ENCODE measurements around the gene ZNF189.
A peak's percentile ranks its signal among the peaks of the same experiment; 100 is the strongest.

ZNF189 gene

DNA sequence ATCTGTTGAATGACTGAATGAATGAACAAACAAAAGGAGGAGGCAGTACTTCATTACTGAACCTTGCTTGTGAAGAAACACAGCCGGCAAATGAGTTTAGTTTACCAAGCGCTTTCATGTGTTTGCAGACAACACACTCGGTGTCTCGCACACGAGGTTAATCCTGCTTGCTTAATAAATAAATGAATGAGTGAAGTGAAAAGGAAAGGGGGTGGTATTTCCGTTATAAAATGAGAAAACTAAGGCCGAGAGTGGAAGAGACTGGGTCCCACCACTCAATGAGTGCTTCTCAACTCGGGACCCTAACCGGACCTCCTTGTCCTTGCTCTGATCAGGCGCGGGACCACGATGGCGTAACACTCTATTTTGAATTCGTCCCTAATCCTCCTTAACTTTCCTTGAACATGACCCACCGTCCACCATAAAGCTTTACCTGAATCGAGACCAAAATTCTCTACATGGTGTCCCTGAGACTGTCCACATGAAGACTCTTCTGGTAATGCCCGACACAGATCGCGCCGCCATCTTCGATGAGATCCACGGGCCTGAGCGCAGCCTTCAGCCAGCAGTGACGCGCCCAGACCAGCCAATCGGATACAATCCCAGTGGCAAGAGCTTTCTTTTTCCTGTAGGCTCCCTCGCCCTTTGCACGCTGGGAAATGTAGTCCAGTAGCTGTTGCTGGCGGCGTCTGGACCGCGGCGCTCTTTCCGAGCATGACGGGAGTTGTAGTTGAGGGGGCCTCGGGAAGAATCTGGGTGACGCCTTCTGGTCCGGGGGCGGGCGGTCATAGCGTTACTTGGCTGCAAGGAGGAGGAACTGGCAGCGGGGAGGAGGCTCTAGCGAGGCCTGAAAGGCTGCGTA is at the start of gene ZNF189, which contains the start of gene MRPL50:
TSS of gene ZNF189 (plus strand) at position 784 of the 862 bp plus-strand sequence. CDS start 306 bp downstream, outside the sequence.
TSS of gene MRPL50 (minus strand) at position 551 of the 862 bp plus-strand sequence. CDS start at position 525, 26 bp downstream.
- DNase-seq, result peak; percentile 99

DNA sequence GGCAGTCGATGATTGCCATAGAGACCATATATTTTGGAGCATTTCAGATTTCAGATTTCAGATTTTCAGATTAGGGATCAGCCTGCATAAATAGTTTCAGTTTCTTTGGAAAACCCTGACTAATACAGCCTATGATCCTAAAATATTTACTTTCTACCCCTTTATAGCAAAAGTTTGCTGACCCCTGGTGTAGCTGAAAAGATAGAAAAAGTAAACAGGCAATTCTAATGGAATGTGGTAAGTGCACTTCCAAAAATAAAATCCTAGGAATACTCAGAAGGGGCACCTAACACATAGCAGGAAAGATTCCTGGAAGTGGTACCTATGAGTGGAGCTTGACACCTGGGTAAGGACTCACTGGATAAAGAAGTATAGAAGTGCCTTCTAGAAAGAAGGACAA is 48.4 kb upstream of the ZNF189 start:
- no peak for DNase-seq

DNA sequence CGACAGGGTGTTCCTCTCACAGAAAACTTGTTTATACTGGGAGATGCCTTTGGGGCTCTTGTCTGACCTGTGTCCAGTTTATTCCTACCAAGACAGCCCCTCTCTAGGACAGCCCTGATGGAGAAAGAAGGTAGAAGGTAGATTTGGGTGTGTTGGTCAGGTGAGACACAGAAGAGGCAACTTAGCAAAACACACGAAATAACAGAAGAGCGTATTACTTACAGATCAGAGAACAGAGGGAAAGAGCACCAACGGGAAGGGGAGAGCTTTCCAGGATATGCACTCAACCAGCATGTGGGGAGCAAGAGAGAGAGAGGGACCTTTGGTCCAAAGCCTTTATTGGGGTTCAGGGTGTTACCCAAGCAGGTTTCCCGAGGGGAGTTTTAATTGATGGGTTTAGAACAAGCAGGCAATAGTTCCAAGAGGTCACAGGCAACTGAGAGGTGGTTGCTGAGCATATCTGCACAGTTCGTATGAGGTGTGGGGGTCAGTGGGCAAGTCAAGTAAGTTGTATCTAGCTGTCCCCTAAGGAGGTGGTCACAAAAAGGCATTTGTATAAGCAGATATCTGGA is 45.7 kb upstream of the ZNF189 start:
- DNase-seq, result no peak

DNA sequence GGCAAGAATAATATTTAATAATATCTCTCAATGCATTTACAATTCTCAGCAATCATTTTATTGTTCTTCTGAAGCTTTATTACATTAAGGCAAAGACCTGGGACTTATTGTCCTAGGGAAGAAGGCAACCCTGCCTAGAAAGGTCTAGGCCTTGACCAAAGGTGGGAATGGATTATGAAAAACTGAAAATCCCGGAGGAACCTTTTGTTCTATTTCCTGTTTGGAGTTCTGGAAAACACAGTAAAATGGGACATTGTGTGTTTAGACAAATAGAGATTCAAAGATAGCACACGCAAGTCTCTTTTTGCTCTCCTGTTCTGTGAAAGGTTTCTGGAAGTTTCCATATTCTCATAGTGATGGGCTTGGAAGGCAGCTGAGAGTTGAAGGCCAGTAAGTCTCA is 45.0 kb upstream of the ZNF189 start:
- no peak for DNase-seq

DNA sequence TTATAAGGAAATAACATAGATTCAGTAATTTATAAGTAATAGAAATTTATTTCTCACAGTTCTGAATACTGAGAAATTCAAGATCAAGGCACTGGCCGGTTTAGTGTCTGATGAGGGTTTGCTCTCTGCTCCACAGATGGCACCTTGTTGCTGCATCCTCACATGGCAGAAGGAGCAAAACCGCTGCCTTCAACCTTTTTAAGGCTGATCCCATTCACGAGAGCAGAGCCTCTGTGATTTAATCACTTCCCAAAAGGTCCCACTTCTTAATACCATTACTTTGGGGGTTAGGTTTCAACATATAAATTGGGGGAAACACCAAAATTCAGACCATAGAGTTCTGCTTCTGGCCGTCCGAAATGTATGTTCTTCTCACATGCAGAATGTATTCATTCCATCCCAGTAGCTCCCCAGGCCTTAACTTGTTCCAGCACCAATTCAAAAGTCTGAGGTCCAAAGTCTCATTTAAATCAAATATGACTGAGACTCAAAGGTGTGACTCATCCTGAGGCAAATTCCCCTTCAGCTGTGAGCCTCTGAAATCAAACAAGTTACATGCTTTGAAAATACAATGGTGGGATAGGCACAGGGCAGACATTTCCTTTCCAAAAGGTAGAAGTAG is 44.4 kb upstream of the ZNF189 start:
- peak; percentile 19 for DNase-seq

DNA sequence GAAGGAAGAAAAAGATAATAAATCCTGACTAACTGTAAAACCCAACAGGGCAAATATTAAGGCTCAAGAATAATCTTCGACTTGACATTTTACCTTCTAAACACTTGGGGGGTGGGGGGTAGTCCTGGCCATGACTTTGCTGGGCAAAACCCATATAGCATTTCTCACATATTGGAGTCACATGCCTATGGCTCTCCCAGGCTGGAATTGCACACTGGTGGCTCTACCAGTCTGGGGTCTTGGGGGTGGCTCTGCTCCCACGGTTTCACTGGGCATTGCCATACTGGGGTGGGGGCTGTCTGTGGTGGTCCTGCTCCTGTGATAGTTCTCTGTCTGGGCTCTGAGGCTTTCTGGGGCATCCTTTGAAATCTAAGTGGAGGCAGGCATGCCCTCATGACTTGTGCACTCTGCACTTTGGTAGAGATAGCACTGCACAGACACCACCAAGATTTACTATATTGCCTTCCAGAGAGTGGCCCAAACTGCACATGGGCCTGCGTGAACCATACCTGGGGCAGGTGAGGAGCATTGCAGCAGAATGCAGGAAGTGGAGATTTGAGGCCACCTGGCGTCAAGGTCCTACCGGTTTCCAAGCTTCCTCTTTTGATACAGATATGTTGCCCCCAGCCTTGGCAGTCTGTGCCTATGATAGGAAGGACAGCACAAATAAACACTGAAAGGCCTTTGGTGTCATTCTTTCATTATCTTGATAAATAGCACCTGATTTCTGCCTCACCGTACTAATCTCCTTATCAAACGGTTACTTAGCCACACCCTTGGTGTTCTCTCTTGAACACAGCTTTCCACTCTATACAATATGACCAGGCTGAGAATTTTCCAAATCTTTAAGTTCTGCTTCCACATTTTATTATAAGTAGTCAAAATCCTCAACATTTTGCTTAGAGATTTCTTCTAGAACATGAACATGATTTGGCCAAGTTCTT is 43.6 kb upstream of the ZNF189 start:
- no peak for DNase-seq

DNA sequence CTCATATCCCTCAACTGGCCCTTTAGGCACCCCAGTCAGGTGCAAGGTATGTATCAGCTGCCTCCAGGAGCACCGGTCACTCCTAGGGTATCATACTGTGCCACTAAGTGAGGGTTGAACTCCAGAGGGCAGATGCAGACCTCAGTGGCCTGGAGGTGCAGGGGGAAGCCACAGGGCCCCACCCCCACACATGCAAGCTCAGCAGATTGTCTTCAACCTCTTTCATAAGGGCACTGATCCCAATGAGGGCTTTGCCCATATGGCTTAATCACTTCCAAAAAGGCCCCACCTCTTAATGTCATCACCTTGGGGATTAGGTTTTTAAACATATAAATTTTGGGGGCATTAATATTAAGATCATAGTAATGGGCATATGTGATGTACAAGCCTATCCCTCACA is 42.0 kb upstream of the ZNF189 start:
- DNase-seq, result no peak

DNA sequence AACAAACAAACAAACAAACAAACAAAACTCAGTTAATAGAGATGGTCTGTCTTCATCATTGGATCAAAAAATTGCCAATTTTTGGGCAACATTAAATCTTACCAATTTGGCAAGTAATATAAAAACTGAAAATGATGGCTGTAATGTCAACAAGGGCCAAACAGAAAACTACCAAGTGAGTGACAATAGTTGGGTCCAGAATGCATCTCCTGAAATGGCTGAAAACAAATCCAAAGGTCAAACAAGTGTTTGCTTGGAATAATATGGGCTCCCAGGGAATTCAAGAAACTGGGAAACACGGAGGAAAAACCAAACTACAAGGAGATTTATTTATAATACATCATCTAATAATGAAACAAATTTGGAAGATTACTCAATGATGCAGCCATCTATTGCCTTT is 39.0 kb upstream of the ZNF189 start:
- DNase-seq, result no peak

DNA sequence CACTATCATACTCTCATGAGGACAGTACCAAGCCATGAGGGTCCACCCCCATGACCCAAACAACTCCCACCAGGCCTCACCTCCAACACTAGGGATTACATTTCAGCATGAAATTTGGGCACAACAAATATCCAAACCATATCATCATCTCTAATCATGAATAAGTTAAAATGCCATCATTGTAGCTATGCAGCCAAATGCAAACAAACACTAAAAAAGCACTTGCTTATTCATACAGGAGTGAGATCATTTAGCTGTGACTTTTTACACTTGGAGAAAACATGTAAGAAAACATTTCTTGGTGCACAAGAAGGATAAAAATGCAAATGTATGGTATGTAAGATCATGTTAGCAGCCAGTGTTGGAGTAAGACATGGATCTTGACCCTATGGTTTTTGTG is 38.0 kb upstream of the ZNF189 start:
- no peak for DNase-seq

DNA sequence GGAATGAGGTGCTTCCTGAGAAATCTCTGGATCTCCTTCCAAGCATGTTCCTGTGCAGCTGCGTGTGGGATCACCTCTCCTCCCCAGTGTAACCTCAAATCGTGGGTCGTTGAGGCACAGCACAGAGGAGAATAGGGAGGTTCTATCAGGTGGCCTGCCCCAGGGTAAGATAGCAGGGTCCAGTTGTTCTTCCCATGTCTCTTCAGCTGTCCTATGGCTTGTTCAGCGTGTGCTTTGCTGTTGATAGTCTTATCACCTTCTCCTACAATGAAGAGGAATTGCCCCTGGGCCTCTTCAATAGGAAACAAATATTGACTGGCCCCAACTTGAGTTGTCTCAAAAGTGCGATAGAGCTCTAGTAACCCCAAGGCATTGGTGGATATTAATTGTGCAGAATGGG is 36.2 kb upstream of the ZNF189 start:
- DNase-seq, result no peak

DNA sequence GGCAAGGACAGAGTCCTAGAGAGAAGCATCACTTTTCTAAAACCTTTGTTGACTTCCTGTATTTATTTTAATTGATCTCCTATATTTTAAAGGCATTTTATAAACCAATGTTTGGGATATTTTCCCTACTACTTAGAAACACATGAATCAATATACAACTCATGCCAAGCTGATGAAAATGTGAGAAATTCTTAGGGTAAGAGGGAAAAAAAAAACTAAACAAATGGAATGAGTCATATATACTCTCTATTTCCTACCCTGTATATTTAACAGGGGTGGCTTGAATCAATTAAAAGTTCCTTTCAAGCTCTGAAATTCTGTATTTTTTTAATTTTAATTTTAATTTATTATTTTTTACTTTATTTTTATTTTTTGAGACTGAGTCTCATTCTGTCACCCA is 33.5 kb upstream of the ZNF189 start:
- peak; percentile 87 for DNase-seq

DNA sequence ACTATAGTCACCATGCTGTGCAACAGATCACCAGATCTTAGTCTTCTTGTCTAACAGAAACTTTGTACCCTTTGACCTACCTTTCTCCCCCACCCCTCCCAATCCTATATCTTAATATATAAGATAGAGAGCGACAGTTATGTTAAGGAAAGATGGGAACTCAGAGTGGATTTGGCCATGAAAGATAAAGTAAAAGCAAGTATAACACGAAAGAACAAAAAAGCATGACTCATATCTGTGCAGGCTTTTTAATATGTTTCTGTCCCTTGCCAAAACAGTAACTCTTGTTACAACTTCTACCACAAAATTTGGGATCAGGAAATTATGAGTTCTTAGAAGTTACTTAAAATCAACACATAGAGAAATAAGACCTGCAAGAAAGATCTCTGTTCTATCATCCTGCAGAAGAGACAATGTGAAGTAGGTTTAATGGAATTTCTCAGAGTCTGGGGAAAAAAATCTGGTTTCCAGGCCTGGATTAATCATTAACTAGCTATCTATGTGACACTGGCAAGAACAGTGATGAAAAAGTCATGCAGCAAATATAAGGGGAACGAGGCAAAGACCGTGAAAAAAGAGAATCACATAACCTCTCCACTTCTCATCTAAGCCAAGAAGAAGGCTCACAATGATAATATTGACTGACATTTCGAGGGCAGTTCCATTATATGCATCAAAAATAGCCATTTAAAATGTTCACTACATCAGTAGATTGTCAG is 32.5 kb upstream of the ZNF189 start:
- DNase-seq, result peak; percentile 70

DNA sequence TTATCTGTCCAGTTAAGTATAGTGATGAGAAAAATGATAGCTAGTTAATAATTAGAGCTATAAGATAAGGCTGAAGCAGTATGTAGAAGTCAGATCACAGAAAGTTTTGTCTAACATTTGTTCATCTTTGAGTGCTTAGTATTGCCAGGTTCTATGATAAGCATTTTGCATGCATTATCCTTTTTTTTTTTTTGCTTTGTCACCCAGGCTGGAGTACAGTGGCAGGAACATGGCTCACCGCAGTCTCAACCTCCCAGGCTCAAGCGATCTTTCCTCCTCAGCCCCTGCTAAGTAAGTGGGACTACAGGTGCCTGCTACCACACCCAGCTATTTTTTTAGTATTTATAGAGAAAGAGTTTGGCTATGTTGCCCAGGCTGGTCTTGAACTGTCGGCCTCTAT is 31.3 kb upstream of the ZNF189 start:
- no peak for DNase-seq

DNA sequence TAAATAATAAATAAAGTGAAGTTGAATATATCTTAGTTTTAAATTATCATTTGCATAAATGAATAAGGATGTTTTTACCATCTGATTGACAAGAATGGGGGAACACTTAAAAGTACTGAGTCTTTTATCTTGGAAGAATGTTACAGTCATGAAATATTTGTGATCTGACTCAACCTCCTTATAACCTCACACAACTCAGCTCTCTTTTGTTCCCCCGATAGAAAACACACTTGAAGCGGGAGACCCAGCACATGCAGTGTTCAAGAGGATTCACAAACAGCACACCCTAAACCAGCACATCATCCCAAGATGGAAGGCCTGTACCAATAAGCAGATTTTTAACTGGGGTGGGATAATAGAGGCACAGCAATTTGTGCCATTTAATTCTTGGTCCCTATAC is 29.4 kb upstream of the ZNF189 start:
- DNase-seq, result peak; percentile 79

DNA sequence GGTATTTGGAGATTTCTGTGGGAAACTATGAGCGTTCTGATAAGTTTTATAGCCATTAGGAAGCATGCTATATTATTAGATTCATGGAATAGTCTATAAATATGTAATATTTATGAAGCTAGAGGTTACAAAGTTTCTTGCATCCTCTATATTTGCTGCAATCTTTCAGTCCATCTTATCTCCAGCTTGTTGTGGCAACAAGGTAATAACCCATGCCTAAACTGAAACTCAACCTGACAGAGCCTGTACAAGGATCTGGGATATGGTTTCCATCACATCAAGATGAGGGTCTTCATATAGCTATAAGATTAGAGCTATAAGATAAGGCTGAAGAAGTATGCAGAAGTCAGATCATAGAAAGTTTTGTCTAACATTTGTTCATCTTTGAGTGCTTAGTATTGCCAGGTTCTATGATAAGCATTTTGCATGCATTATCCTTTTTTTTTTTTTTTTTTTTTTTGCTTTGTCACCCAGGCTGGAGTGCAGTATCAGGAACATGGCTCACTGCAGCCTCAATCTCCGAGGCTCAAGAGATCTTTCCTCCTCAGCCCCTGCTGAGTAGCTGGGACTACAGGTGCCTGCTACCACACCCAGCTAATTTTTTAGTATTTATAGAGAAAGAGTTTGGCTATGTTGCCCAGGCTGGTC is 28.6 kb upstream of the ZNF189 start:
- DNase-seq, result no peak

DNA sequence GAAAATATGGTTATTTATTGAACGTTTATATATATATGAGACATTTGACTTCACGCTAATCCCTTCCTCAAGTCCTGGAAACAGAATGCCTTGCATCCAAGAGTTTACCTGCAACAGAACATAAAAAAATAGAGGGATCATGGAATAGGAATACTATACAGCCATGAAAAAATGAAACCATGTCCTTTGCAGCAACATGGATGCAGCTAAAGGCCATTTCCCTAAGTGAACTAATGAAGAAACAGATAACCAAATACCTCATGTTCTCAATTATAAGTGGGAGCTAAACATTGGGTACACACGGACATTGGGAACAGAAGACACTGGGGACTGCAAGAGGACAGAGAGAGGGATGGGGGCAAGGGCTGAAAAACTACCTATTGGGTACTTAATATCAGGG is 26.8 kb upstream of the ZNF189 start:
- no peak for DNase-seq

DNA sequence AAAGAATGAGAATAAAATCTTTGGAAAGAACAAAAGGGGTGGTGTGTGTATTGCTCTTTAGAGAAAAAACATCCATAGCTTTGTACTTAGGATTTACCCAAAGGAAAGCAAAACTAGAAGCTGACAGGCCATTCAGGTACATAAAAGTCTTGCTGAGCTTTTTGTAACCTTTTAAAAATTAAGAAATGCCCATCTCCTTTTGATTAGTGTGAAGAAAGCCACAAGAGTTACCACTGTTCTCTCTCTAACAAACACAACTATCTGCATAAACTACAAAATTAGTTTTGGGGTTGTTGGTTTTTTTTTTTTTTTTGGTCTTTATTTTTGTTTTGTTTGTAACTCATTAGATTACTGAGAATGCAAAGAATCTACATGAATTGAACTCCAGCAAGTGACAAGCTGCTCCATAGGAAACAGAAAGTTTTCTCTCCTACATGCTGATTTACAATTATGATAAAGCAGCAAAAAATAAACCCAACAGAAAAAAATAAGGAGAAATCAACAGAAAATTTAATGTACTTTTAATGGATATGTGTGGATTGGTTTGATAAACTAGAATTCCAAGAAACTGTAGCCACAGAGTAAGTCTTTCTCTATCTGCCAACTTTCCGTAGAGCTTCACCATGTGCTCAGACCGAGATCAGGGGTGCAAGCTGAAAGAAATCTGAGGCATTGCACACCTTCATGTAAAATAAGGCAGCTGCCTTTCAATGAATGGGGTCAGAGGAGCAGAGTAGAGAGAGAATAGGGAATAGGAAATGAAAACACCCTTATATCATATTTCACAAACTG is 26.1 kb upstream of the ZNF189 start:
- DNase-seq, result no peak

DNA sequence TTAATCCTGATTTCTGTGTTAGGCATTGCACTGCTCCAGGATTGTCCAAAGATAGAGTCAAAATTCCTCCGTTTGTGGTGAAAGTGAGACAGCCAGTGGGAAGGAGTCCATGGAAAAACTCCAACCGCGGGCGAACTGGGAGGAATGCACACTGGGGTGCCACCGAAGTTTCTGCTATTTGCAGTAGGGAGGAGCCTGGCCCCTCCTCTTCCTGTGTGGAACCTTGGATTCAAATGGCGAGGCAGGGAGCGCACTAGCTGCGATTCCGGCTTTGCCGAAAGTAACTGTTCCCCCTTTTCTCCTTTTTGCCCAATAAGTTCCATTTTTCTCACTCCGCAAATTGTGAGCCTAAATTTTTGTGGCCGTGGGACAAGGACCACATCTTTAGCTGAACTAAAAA is 23.1 kb upstream of the ZNF189 start:
- DNase-seq, result peak; percentile 53

DNA sequence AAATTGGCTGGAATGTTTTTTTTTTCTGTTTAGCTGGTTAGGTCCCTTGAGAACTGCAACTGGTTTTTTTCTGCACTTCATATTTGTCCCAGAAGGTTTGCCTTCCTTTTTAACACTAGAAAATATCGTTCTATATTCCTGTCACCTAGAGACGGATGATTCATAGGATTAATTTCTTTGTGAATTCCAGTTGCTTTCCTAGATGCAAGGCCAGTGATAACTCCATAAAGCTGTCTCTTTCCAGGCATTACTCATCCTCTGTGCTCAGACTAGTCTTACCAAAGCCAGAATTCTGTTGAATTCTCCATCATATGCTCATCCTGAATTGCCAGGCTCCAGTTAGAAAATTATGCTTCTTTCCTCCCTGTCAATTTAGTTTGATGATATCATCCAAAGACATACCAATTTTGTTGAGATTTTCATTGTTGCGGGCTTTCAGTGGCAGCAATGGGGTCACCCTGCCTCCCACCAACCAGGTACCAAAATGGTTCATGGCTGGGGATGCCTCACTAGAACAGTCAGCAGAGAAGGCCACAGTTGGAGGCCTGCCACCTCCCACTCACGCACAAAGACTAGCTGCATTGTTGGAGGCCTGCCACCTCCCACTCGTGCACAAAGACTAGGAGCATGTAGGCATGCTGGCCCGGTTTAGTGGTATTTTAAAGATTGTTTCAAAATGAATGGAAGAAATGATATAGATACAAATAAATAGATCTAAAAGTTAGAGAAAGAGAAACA is 22.4 kb upstream of the ZNF189 start:
- DNase-seq, result peak; percentile 96

DNA sequence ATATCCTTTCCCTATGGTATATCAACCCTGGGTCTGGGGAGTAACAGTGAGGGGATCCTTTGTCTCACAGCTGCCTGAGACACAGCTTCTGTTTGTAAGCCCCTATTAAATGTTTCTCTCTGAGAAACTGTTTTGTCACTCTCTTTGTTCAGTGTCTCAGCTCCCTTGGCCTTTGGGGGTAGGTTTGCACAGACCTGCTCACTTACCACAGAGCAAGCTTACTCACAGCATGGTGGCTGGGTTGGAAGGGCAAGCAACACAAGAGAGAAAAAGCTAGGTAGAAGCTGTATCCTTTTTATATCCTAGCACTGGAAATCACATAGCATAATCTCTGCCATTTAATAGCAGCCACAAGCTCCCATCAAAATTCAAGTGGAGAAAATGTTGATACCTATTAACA is 18.4 kb upstream of the ZNF189 start:
- DNase-seq, result no peak

All from fibroblast of upper back skin (primary cell).